WTC11 (cell line): ENCODE data around the gene PICK1. TPM values are rescaled to one million over a fixed set of nuclear protein-coding genes. Genes with fewer than 3 reads are reported as not detected.

ENCODE experiments used
- ATAC-seq: fragments of 200-7000 bp; cut with Tn5 transposase; 2 replicates; pipeline ENCODE4 v1.10.0; 2021; ENCODE audit warnings: mild to moderate bottlenecking, moderate library complexity
- CTCF ChIA-PET: fragments of 300-600 bp; sonication (Branson Sonifier 250); formaldehyde crosslinking; loops from one replicate; lab custom pipeline; 2021; ENCODE audit warnings: antibody characterized with exemption; lab: Charles Lee
- POLR2A ChIA-PET: fragments of 350-600 bp; sonication (Branson Sonifier 250); formaldehyde crosslinking; loops from one replicate; lab custom pipeline; 2021; ENCODE audit warnings: antibody characterized with exemption; lab: Charles Lee
- DNase-seq: peaks from one replicate; pipeline ENCODE4 v3.0.0; 2021; ENCODE audit warnings: low spot score
- H3K27ac Mint-ChIP-seq: 2 replicates; pipeline ENCODE4 v1.8.0; 2021; ENCODE audit warnings: mixed read lengths
- H3K27me3 Mint-ChIP-seq: 2 replicates; pipeline ENCODE4 v1.8.0; 2021; ENCODE audit warnings: low read depth, mild to moderate bottlenecking, moderate library complexity, mixed read lengths
- H3K36me3 Mint-ChIP-seq: 2 replicates; pipeline ENCODE4 v1.8.0; 2021; ENCODE audit warnings: mixed read lengths
- H3K4me1 Mint-ChIP-seq: 2 replicates; pipeline ENCODE4 v1.8.0; 2022; ENCODE audit warnings: mixed read lengths
- H3K4me3 Mint-ChIP-seq: 2 replicates; pipeline ENCODE4 v1.8.0; 2021; ENCODE audit warnings: mild to moderate bottlenecking, moderate library complexity, mixed read lengths
- H3K9me3 Mint-ChIP-seq: 2 replicates; pipeline ENCODE4 v1.8.0; 2021; ENCODE audit warnings: mixed read lengths
- ARID4B ChIP-seq: sonication (generic); formaldehyde crosslinking; IDR thresholded peaks from 2 replicates; pipeline ENCODE4 v1.8.0; 2023; ENCODE audit warnings: missing genetic modification reagents, mild to moderate bottlenecking, borderline replicate concordance
- ATF2 ChIP-seq: sonication (generic); formaldehyde crosslinking; IDR thresholded peaks from 2 replicates; pipeline ENCODE4 v1.8.1; 2022; ENCODE audit warnings: low read depth, missing genetic modification reagents, borderline replicate concordance
- ATF3 ChIP-seq: sonication (generic); formaldehyde crosslinking; conservative IDR thresholded peaks from 2 replicates; pipeline ENCODE4 v1.8.1; 2022; ENCODE audit warnings: mild to moderate bottlenecking, missing genetic modification reagents
- ATF6 ChIP-seq: sonication (generic); formaldehyde crosslinking; IDR thresholded peaks from 2 replicates; pipeline ENCODE4 v1.8.1; 2023; ENCODE audit warnings: mild to moderate bottlenecking, missing genetic modification reagents
- CREB1 ChIP-seq: sonication (generic); formaldehyde crosslinking; IDR thresholded peaks from 2 replicates; pipeline ENCODE4 v1.8.0; 2023; ENCODE audit warnings: mild to moderate bottlenecking, missing genetic modification reagents
- ESRRA ChIP-seq: sonication (generic); formaldehyde crosslinking; IDR thresholded peaks from 2 replicates; pipeline ENCODE4 v1.8.1; 2022; ENCODE audit warnings: mild to moderate bottlenecking, missing genetic modification reagents, borderline replicate concordance
- FOXP1 ChIP-seq: sonication (generic); formaldehyde crosslinking; IDR thresholded peaks from 2 replicates; pipeline ENCODE4 v1.8.0; 2022; ENCODE audit warnings: missing genetic modification reagents, mild to moderate bottlenecking, moderate library complexity, borderline replicate concordance
- GABPB1 ChIP-seq: sonication (generic); formaldehyde crosslinking; IDR thresholded peaks from 2 replicates; pipeline ENCODE4 v1.8.1; 2023; ENCODE audit warnings: mild to moderate bottlenecking, missing genetic modification reagents
- IRF2 ChIP-seq: sonication (generic); formaldehyde crosslinking; IDR thresholded peaks from 2 replicates; pipeline ENCODE4 v1.8.0; 2022; ENCODE audit warnings: low read depth, missing genetic modification reagents, borderline replicate concordance
- KAT7 ChIP-seq: sonication (generic); formaldehyde crosslinking; IDR thresholded peaks from 2 replicates; pipeline ENCODE4 v1.8.1; 2023; ENCODE audit warnings: missing genetic modification reagents, mild to moderate bottlenecking, borderline replicate concordance
- NFE2L1 ChIP-seq: sonication (generic); formaldehyde crosslinking; IDR thresholded peaks from 2 replicates; pipeline ENCODE4 v1.8.1; 2023; ENCODE audit warnings: missing genetic modification reagents
- NFYB ChIP-seq: sonication (generic); formaldehyde crosslinking; conservative IDR thresholded peaks from 2 replicates; pipeline ENCODE4 v1.8.0; 2022; ENCODE audit warnings: low read depth, missing genetic modification reagents
- SMAD3 ChIP-seq: sonication (generic); formaldehyde crosslinking; IDR thresholded peaks from 2 replicates; pipeline ENCODE4 v1.8.0; 2022; ENCODE audit warnings: missing genetic modification reagents, mild to moderate bottlenecking, borderline replicate concordance
- SP1 ChIP-seq: sonication (generic); formaldehyde crosslinking; conservative IDR thresholded peaks from 2 replicates; pipeline ENCODE4 v1.8.1; 2022; ENCODE audit warnings: missing genetic modification reagents
- TCF7 ChIP-seq: sonication (generic); formaldehyde crosslinking; IDR thresholded peaks from 2 replicates; pipeline ENCODE4 v1.8.0; 2022; ENCODE audit warnings: mild to moderate bottlenecking, low read depth, missing genetic modification reagents, moderate library complexity
- TEAD1 ChIP-seq: sonication (generic); formaldehyde crosslinking; IDR thresholded peaks from 2 replicates; pipeline ENCODE4 v1.8.0; 2022; ENCODE audit warnings: mild to moderate bottlenecking, missing genetic modification reagents
- ZNF138 ChIP-seq: sonication (generic); formaldehyde crosslinking; conservative IDR thresholded peaks from 2 replicates; pipeline ENCODE4 v1.8.1; 2022; ENCODE audit warnings: mild to moderate bottlenecking, moderate library complexity, missing genetic modification reagents
- ZNF219 ChIP-seq: sonication (generic); formaldehyde crosslinking; IDR thresholded peaks from 2 replicates; pipeline ENCODE4 v1.8.0; 2023; ENCODE audit warnings: missing genetic modification reagents, mild to moderate bottlenecking, borderline replicate concordance
- ZSCAN18 ChIP-seq: fragments of 250-450 bp; sonication (Bioruptor Pico); IDR thresholded peaks from 2 replicates; pipeline ENCODE4 v2.1.2; 2022; ENCODE audit warnings: mild to moderate bottlenecking, moderate library complexity
- total RNA-seq: library from RNA; stranded (reverse); gene quantifications from 3 replicates; pipeline ENCODE4 v1.2.3, GENCODE V29; 2021
- TF ChIP-seq, protein P1 (sequence below): sonication (generic); formaldehyde crosslinking; conservative IDR thresholded peaks from 2 replicates; pipeline ENCODE4 v1.8.1; 2023; ENCODE audit warnings: mild to moderate bottlenecking, low read depth, missing genetic modification reagents, moderate library complexity

The PICK1 gene
- total RNA-seq, 1 experiment from 2014 or later = 33.4 TPM

- Mint-ChIP-seq H3K4me3 (no peak overlapping the region), H3K4me1 (peaks cover 7% of the 10 kb centered on the region), H3K36me3 (no peaks in the 10 kb centered on the region), H3K27ac (no peak overlapping the region), H3K9me3 (no peaks in the 10 kb centered on the region), H3K27me3 (no peaks in the 10 kb centered on the region; the same call in 1 of the 2 replicates)
- no peak for TF ChIP-seq TCF7 (CRISPR knock-in tag)
- TF ChIP-seq SP1 (CRISPR knock-in tag) = no peak
- no peak for TF ChIP-seq GABPB1 (CRISPR knock-in tag)
- no peak for TF ChIP-seq ATF2 (CRISPR knock-in tag)
- no peak for TF ChIP-seq TEAD1
- no peak for TF ChIP-seq FOXP1 (CRISPR knock-in tag)
- no peak for TF ChIP-seq ATF6 (CRISPR knock-in tag)
- TF ChIP-seq IRF2 (CRISPR knock-in tag) = no peak
- no peak for TF ChIP-seq SMAD3
- no peak for TF ChIP-seq ZNF138
- no peak for TF ChIP-seq NFYB
- TF ChIP-seq NFE2L1 (CRISPR knock-in tag) = no peak
- no peak for TF ChIP-seq ZNF219 (CRISPR knock-in tag)
- no peak for TF ChIP-seq CREB1
- TF ChIP-seq ATF3 (CRISPR knock-in tag) = no peak
- TF ChIP-seq, protein P1, sequence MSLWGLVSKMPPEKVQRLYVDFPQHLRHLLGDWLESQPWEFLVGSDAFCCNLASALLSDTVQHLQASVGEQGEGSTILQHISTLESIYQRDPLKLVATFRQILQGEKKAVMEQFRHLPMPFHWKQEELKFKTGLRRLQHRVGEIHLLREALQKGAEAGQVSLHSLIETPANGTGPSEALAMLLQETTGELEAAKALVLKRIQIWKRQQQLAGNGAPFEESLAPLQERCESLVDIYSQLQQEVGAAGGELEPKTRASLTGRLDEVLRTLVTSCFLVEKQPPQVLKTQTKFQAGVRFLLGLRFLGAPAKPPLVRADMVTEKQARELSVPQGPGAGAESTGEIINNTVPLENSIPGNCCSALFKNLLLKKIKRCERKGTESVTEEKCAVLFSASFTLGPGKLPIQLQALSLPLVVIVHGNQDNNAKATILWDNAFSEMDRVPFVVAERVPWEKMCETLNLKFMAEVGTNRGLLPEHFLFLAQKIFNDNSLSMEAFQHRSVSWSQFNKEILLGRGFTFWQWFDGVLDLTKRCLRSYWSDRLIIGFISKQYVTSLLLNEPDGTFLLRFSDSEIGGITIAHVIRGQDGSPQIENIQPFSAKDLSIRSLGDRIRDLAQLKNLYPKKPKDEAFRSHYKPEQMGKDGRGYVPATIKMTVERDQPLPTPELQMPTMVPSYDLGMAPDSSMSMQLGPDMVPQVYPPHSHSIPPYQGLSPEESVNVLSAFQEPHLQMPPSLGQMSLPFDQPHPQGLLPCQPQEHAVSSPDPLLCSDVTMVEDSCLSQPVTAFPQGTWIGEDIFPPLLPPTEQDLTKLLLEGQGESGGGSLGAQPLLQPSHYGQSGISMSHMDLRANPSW (CRISPR knock-in tag) = no peak
- ChIA-PET CTCF (interaction anchor here (1.0 to 11.1 kb wide), 10 partner anchors 11 to 70 kb away, joined by 3 to 222 read pairs (median 6); partner anchors contain the start of gene PLA2G6), POLR2A (interaction anchor here (0.6 to 1.3 kb wide), 2 partner anchors 14 to 107 kb away, joined by 4 read pairs; no protein-coding TSS in a partner anchor)
- DNase-seq (peak; percentile 63), ATAC-seq (peak; percentile 57)
Observed at GRCh38 chr22:38110863-38111852, 54.0 kb downstream of the PICK1 start.

- Mint-ChIP-seq H3K4me3 (no peak overlapping the region), H3K27ac (no peak overlapping the region), H3K4me1 (peaks cover 7% of the 10 kb centered on the region), H3K36me3 (no peaks in the 10 kb centered on the region), H3K27me3 (no peaks in the 10 kb centered on the region; the same call in 1 of the 2 replicates), H3K9me3 (no peaks in the 10 kb centered on the region)
- POLR2A ChIA-PET = no interaction called here
- ATAC-seq (no peak), DNase-seq (no peak)
- CTCF ChIA-PET = interaction anchor here (1.8 to 11.1 kb wide), 3 partner anchors 11 to 70 kb away, joined by 5 to 222 read pairs (median 11); partner anchors contain the start of gene PLA2G6
- no peak for TF ChIP-seq KAT7 (CRISPR knock-in tag)
- no peak for TF ChIP-seq NFE2L1 (CRISPR knock-in tag)
- TF ChIP-seq ZNF219 (CRISPR knock-in tag) = no peak
- no peak for TF ChIP-seq ARID4B (CRISPR knock-in tag)
- TF ChIP-seq ZSCAN18 (CRISPR knock-in tag) = no peak
- TF ChIP-seq ESRRA (CRISPR knock-in tag) = no peak
Observed at GRCh38 chr22:38111925-38112355, 54.7 kb downstream of the PICK1 start.
